Effector memory CD4-positive, alpha-beta T cell (primary cell): ENCODE data around the gene CAMTA1.

Source experiments
- DNase-seq, 3 donors: peaks; one replicate each; pipeline ENCODE4 v3.0.0-alpha.2; 2020
- H3K27ac ChIP-seq: 2 replicates; pipeline ENCODE4 v1.7.0; 2013; ENCODE audit warnings: mild to moderate bottlenecking, low read length, moderate library complexity; ENCODE audit not compliant: insufficient read depth, poor library complexity, severe bottlenecking
- H3K27me3 ChIP-seq: replicated peaks from 2 replicates; pipeline ENCODE4 v1.7.0; 2013; ENCODE audit warnings: mild to moderate bottlenecking, low read length; ENCODE audit not compliant: insufficient read depth, control insufficient read depth, poor library complexity, severe bottlenecking
- H3K36me3 ChIP-seq: 2 replicates; pipeline ENCODE4 v1.7.0; 2013; ENCODE audit warnings: mild to moderate bottlenecking, low read length, moderate library complexity; ENCODE audit not compliant: control insufficient read depth, insufficient read depth
- H3K4me1 ChIP-seq: 2 replicates; pipeline ENCODE4 v1.7.0; 2013; ENCODE audit warnings: low read length, mild to moderate bottlenecking; ENCODE audit not compliant: control insufficient read depth, insufficient read depth, poor library complexity, severe bottlenecking
- H3K4me3 ChIP-seq: 2 replicates; pipeline ENCODE4 v1.7.0; 2013; ENCODE audit warnings: low read length, low read depth, mild to moderate bottlenecking; ENCODE audit not compliant: insufficient read depth, poor library complexity, severe bottlenecking
- H3K9me3 ChIP-seq: 2 replicates; pipeline ENCODE4 v1.7.0; 2013; ENCODE audit warnings: mild to moderate bottlenecking, low read length, moderate library complexity; ENCODE audit not compliant: control insufficient read depth

Gene CAMTA1

DNA sequence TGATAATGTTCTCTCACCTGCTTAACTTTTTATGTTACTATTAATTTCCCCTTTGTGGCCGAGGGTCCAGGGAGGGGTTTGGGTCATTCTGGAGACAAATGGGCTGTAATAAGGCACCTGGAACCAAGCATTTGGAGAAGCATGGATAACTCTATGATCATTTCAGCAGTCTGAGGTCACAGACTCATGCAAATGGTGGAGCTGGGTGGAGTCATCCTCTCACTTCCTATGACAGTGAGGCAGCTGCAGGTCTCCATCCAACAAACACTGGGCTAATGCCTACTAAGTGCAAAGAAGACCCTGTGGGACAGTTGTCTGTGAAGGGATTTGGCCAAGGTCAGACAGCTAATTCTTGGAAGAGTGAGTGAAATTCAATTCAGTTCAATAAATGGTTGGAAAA, 28.8 kb upstream of the CAMTA1 start:
- DNase-seq: no peak
- H3K9me3 ChIP-seq: no peaks in the 10 kb centered on the region
- peaks cover 5% of the 10 kb centered on the region for H3K27me3 ChIP-seq
- H3K4me1 ChIP-seq: no peaks in the 10 kb centered on the region
- no peaks in the 10 kb centered on the region for H3K36me3 ChIP-seq
- H3K4me3 ChIP-seq: no peak overlapping the region
- no peak overlapping the region for H3K27ac ChIP-seq

DNA sequence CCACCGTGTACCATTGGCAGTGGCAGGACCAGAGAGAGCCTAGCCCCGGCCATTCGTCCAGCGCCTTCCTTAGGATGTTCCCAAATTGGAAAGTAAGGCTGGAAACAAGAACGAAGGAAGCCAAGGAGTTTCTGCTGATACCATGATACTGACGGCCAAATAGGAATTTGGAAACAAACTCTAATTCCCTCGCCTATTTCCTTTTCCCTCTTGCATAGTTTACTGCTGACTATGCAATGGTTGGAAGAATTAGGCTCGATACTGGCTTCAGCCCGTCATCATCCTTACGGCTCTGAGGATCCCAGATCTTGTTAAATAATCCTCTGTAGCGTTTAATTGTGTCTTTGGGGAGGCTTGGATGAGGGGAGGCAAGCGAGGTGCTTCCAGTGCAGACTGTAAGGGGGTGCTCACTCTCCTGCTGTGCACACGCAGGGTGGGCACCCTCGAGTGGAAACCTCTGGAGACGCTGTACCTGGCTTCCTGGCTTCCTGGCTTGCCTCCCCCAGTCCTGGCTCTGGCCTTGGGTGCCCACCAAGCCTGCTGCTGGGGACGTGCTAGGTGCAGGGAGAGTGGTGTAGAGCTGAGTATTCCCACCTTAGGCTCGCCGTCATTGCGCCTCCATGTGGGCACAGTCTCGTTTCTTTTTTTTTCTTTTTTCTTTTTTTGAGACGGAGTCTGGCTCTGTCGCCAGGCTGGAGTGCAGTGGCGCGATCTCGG, 27.4 kb upstream of the CAMTA1 start:
- Histone ChIP-seq H3K4me1 (no peaks in the 10 kb centered on the region), H3K4me3 (no peak overlapping the region), H3K9me3 (no peaks in the 10 kb centered on the region), H3K27ac (no peak overlapping the region), H3K27me3 (no peaks in the 10 kb centered on the region), H3K36me3 (no peaks in the 10 kb centered on the region)
- DNase-seq: no peak

DNA sequence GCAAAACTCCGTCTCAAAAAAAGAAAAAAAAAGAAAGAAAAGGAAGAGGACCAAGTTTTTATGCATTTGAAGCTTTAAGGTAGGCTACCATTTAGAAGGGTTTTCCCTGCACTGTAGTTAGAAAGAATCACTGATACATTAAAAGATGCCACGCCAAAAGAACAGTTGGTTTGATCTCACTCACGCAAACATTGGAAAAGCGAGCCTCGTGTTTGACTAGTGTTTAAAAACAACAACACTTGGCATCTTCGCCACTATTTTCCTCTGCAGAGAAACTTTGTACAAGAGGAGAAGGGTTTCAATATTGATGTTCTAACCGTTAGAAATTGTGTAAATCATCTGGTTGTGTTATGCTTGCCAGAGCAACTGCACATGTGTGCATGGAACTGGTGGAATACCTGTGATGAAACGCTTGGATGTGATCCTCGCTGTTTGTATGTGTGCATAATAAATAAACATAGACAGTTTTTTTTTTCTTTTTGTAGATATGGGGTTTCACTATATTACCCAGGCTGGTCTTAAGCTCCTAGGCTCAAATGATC, 24.0 kb upstream of the CAMTA1 start:
- H3K36me3 ChIP-seq: no peaks in the 10 kb centered on the region

GRCh38 chr1:6762060-6762459, 23.2 kb upstream of the CAMTA1 start:
- no peaks in the 10 kb centered on the region for H3K36me3 ChIP-seq
- no peaks in the 10 kb centered on the region for H3K27me3 ChIP-seq
- no peak overlapping the region for H3K27ac ChIP-seq
- no peak for DNase-seq
- H3K9me3 ChIP-seq: no peaks in the 10 kb centered on the region
- no peak overlapping the region for H3K4me3 ChIP-seq
- no peaks in the 10 kb centered on the region for H3K4me1 ChIP-seq

More for the DNA sequence above, 24.0 kb upstream of the CAMTA1 start:
- H3K9me3 ChIP-seq: no peaks in the 10 kb centered on the region
- DNase-seq: no peak
- H3K27ac ChIP-seq: no peak overlapping the region
- no peaks in the 10 kb centered on the region for H3K4me1 ChIP-seq
- H3K4me3 ChIP-seq: no peak overlapping the region
- no peaks in the 10 kb centered on the region for H3K27me3 ChIP-seq

- DNase-seq: no peak
- H3K27ac ChIP-seq: no peak overlapping the region
- H3K4me1 ChIP-seq: no peaks in the 10 kb centered on the region
- no peak overlapping the region for H3K4me3 ChIP-seq
- H3K27me3 ChIP-seq: peaks cover 5% of the 10 kb centered on the region
- no peaks in the 10 kb centered on the region for H3K9me3 ChIP-seq
- H3K36me3 ChIP-seq: no peaks in the 10 kb centered on the region
Observed at GRCh38 chr1:6770751-6771440, 14.4 kb upstream of the CAMTA1 start.

GRCh38 chr1:6771441-6771769, 13.8 kb upstream of the CAMTA1 start:
- DNase-seq: no peak
- H3K4me1 ChIP-seq: no peaks in the 10 kb centered on the region
- no peaks in the 10 kb centered on the region for H3K9me3 ChIP-seq
- H3K4me3 ChIP-seq: no peak overlapping the region
- H3K36me3 ChIP-seq: no peaks in the 10 kb centered on the region
- H3K27me3 ChIP-seq: peaks cover 5% of the 10 kb centered on the region
- no peak overlapping the region for H3K27ac ChIP-seq

DNA sequence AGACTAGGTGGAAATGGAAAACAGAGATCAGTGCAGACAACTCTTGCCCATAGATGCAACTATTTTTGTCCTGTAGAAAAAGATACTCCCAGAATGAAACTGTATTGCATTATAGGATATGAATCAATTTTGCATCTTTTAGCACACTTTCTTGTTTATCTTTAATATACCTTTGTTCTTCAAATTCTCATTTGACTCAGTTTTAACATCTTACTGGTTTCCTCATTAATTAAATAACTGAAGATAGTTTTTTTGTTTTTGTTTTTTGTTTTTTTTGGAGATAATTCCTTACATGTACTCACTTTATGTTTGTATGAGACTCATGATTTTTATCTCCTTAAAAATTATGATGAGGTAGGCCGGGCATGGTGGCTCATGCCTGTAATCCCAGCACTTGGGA, 10.9 kb upstream of the CAMTA1 start:
- Histone ChIP-seq H3K4me1 (no peaks in the 10 kb centered on the region), H3K36me3 (no peaks in the 10 kb centered on the region), H3K4me3 (no peak overlapping the region), H3K27ac (no peak overlapping the region), H3K27me3 (peaks cover 5% of the 10 kb centered on the region), H3K9me3 (no peaks in the 10 kb centered on the region)
- no peak for DNase-seq

GRCh38 chr1:6775261-6776043, 9.8 kb upstream of the CAMTA1 start:
- Histone ChIP-seq H3K9me3 (no peaks in the 10 kb centered on the region), H3K27ac (no peak overlapping the region), H3K27me3 (peaks cover 5% of the 10 kb centered on the region), H3K36me3 (no peaks in the 10 kb centered on the region), H3K4me3 (no peak overlapping the region), H3K4me1 (no peaks in the 10 kb centered on the region)
- no peak for DNase-seq

GRCh38 chr1:6776389-6776788, 8.9 kb upstream of the CAMTA1 start:
- peaks cover 5% of the 10 kb centered on the region for H3K27me3 ChIP-seq
- H3K27ac ChIP-seq: no peak overlapping the region
- no peaks in the 10 kb centered on the region for H3K4me1 ChIP-seq
- H3K36me3 ChIP-seq: no peaks in the 10 kb centered on the region
- H3K9me3 ChIP-seq: no peaks in the 10 kb centered on the region
- H3K4me3 ChIP-seq: no peak overlapping the region
- DNase-seq: no peak

DNA sequence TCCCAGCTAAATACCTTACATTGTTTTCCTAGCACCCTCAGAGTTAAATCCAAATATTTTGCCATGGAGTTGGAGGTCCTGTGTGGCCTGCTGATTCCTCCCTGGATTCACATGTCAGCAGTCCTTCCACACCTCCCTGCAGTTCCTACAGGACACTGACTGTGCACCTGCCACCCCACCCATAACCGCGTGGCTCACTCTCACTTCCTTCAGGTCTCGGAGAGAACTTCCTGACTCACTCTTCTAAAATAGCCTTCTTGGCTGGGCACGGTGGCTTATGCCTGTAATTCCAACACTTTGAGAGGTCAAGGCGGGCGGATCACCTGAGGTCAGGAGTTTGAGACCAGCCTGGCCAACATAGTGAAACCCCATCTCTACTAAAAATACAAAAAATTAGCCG, 8.4 kb upstream of the CAMTA1 start:
- Histone ChIP-seq H3K9me3 (no peaks in the 10 kb centered on the region), H3K27ac (no peak overlapping the region), H3K4me1 (no peaks in the 10 kb centered on the region), H3K27me3 (peaks cover 5% of the 10 kb centered on the region), H3K36me3 (no peaks in the 10 kb centered on the region), H3K4me3 (no peak overlapping the region)
- DNase-seq: no peak
